SK-N-DZ (cell line): ENCODE results near the gene KLK2.
"Not testable (repeated sequence)": the region's sequence is repeated elsewhere in the genome, so short reads cannot be mapped to it uniquely, and the experiment has no call there.

Experiments
- DNase-seq: peaks from one replicate; pipeline ENCODE4 v3.0.0-alpha.2; 2015; ENCODE audit warnings: low spot score

KLK2 gene

GRCh38 chr19:50893047-50893736 is 20.0 kb downstream of the KLK2 start:
- DNase-seq = peak; percentile 52

DNA sequence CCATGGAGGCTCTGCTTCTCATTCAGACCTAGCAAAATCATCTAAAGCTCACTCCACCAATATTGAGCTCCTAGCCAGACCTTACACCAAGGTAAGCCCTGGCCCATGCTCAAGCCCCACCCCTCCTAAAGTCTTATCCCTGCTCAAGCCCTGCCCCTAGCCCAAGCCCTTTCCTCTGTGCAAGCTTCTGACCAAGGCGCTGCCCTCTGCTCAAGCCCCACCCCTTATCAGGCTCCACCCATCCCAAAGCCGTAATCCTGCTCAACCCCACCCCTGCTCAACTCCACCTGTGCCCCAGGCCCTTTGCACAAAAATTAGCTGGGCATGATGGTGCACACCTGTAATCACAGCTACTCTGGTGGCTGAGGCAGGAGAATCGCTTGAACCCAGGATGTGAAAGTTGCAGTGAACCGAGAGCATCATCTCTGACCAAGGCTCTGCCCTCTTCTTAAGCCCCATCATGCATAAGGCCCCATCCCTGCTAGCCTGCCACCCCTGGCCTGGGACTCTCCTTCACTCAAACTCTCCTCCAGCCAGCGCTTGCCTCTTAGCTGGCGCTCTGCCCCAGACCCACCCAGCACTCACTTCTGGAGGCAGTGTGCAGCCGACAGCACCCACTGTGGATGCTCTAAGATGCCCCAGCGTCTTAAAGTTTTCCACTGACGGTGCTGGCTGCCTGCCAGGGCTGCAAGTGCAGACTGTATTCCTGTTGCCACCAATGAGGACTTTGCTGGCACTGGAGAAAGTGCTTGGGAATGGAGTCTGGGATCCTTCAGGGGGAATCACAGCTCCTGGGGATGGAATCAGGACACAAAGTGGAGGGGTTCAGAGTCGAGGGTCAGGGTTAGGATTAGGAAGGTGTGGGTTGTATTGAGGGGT is 21.5 kb downstream of the KLK2 start:
- DNase-seq = no peak

DNA sequence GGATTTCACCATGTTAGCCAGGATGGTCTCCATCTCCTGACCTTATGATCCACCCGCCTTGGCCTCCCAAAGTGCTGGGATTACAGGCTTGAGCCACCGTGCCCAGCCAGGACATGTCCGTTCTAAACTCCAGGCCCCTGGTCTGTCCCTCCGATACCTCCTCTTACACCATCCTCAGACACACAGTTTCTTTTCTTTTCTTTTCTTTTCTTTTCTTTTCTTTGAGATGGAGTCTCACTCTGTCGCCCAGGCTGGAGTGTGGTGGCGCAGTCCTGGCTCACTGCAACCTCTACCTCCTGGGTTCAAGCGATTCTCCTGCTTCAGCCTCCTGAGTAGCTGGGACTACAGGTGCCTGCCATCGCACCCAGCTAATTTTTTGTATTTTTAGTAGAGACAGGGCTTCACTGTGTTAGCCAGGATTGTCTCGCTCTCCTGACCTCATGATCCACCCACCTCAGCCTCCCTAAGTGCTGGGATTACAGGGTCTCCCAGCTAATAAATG is 22.9 kb downstream of the KLK2 start:
- DNase-seq = not testable (repeated sequence)

DNA sequence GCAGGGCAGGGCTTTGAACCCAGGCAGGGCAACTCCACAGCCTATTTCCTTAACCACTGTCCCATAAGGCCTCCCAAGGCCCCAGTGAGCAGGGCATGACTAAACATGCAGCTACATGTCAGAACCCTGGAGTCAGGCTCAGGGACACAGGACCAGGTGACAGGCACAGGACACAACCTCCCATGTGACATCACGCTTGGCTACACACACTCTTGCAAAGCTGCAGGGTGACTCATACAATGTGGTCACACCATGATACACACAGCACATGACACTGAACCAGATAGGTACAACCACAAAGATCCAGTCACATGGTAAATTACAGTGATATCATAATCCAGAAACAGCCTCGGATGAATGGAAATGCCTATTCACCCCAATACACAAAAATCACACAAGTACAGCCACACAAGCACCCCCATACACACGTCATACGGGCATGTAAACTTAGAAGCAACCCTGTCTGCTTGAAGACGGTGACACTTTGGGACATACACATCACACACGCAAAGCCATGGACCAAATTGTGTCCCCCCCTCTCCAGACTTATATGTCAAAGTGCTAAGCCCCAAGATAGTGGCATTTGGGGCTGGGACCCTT is 23.5 kb downstream of the KLK2 start:
- DNase-seq = no peak

- no peak for DNase-seq
Measured at GRCh38 chr19:50897191-50897607, 24.0 kb downstream of the KLK2 start.

GRCh38 chr19:50897612-50898011 is 24.4 kb downstream of the KLK2 start:
- DNase-seq = no peak

- no peak for DNase-seq
Measured at GRCh38 chr19:50898018-50898417, 24.8 kb downstream of the KLK2 start.

DNA sequence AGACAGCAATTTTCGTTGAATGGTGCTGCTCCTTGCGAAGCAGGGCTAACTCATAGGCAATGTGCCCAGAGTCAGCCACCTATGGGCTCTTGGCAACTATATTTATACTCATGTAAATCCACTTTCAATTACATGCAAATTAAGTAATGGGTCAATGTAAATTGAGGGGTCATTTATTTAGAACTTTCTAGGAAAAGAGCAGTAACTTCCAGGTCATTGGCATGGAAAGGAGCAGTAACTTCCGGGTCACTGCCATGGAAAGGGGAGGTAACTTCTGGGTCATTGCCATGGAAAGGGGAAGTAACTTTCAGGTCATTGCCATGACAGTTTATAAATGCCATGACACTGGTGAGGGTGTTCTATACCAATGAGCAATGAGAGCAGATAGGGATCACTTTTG is 26.3 kb downstream of the KLK2 start:
- DNase-seq = no peak

DNA sequence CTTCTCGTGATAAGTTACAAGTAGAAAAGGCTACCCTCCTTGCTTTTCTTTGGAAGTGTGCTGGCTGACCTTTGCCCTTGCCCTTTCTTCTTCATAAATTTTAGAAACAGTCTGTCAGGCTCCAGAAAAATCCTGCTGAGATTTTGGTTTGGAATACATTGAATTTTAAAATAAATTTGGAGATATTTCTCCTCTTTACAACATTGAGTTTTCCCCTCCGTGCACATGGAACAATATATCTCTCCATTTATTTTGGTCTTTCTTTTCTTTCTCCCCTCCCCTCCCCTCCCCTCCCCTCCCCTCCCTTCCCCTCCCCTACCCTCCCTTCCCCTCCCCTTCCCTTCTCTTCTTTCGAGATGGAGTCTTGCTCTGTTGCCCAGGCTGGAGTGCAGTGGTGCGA is 29.4 kb downstream of the KLK2 start:
- no peak for DNase-seq

GRCh38 chr19:50906217-50906616 is 33.0 kb downstream of the KLK2 start:
- no peak for DNase-seq

DNA sequence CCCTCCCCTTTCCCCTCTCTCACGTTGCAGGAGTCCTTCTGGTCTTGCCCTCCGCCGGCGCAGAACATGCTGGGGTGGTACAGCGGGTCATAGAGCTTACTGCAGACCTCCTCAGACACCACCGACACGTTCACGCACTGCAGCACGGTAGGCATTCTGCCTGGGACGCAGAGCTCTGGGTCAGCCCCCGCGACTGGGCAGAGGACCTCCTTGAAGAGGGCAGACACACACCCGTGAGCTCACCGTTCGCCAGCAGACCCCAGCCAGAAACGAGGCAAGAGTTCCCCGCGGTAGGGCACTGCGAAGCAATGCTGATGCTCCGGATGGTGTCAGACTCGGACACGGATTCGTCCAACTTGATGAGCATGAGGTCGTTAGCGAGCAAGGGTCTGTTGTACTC is 35.1 kb downstream of the KLK2 start:
- DNase-seq = peak; percentile 41

DNA sequence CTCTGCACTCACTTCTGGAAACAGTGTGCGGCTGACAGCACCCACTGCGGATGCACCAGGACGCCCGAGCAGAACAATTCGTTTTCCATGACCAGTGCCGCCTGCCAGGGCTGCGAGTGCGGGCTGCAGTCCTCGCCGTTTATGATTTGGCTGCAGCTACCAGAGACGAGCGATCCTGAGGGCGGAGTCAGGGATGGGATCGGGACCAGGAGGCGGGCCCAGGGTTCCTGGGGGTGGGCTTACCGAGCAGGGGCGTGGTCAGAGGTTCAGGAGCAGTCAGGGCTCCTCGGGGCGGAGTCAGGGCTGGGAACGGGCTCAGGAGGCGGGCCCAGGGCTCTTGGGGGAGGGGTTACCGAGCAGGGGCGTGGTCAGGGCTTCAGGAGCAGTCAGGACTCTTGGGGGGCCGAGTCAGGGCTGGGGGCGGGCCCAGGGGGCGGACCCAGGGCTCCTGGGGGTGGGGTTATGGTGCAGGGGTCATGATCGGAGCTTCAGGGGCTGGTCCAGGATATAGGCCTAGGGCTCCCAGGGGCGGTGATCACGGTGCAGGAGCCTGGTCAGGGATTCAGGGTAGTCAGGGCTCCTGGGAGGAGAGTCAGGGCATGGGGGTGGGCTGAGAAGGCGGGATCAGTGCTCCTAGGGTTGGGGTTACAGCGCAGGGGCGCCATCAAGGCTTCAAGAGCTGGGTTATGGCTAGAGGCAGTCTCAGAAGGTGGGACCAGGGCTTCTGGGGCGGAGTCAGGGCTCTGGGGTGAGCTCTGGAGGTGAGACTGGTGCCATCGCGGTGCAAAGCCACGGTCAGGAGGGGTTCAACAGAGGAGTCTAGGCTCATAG is 36.2 kb downstream of the KLK2 start:
- peak; percentile 94 for DNase-seq

GRCh38 chr19:50910722-50911121 is 37.5 kb downstream of the KLK2 start:
- DNase-seq = no peak

GRCh38 chr19:50911206-50912101 is 38.2 kb downstream of the KLK2 start, which contains the start of gene KLK4:
Gene KLK4 (minus strand): TSS chr19:50911395. CDS start chr19:50910738, 657 bp downstream.
- DNase-seq = no peak

DNA sequence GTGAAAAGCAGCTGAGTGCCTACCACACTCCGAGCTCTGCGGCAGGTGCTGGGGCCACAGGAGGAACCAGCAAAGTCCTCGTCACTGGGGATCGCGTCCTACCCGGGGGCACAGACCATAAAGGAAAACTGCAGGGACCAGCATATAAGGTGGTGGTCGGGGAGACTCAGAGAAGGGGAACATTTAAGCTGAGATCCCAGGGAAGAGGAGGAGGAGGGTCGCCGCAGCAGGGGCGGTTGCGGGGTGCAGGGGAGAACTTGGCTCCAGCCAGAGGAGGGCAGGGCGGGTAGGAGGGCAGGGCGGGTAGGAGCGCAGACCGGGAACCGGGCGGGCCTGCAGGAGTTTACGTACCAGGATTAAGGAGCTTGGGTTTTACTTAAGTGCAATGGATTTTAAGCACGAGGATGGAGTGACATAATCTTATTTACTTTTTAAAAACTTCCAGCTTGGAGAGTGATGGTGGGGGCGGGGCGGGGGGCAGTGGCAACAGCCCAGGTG is 38.9 kb downstream of the KLK2 start:
- no peak for DNase-seq

DNA sequence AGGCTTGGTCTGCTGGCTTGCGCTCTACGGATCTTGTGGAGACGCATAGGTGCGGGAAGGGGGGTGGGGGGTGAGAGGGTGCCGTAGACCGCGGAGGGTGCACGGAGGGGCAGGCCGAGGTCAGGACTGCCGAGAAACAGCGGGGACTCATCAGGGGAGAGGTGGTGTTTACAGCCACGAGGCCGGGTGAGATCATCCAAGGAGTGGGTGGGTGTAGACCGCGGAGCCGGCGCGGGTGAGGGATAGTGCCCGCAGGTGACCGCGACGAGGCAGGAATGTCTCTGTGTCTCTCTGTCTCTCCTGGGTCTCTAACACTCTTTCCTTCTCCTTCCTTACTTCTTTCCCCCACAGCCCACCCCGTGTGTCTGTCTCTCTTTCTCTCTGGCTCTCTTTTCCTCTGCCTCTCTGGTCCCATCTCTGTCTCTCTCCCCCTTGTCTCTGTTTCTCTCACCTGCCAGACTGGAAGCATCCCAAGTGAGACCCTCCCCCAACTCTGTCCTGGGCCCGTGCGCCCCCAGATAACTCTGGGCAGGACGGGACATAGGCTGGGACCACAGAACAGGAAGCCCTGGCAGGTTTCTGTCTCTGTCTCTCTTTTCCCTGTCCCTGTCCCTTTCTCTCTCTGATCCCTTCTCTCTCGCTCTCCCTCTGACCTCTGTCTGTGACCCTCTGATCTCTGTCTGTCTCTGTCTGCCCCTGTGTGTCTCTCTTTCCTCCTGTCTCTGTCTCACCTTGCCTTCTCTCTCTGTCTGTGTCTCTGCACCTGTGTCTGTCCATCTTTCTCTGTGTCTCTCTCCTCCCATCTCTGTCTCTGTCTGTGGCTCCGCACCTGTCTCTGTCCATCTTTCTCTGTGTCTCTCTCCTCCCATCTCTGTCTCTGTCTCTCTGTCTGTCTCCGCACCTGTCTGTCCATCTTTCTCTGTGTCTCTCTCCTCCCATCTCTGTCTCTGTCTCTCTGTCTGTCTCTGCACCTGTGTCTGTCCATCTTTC is 39.8 kb downstream of the KLK2 start:
- DNase-seq = no peak

DNA sequence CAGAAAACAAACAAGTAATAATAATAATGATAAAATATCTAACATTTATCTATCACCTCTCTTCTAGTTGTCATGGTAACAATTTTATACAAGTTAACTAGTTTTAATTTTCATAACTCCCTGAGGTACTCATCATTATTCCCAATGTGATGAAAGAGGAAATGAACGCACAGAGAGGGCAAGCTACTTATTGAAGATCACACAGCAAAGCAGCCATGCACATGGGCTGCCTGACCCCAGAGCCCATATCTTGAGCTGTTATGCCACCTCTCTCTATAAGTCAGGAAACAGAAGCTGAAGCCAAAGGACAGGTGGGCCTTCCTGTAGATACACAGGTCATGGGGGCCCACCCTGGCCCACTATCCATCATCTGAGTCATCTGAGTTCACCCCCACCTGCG is 42.8 kb downstream of the KLK2 start:
- no peak for DNase-seq

- DNase-seq = peak; percentile 39
Measured at GRCh38 chr19:50921426-50922316, 48.4 kb downstream of the KLK2 start.
